GM18511 (cell line): Measurements from ENCODE around the gene GPBAR1.
"Not testable (repeated sequence)": the region's sequence is repeated elsewhere in the genome, so short reads cannot be mapped to it uniquely, and the experiment has no call there.

ENCODE experiments used
- ATAC-seq: cut with Tn5 transposase; IDR thresholded peaks from one replicate; pipeline ENCODE4 v1.9.1; 2021; ENCODE audit warnings: mild to moderate bottlenecking, moderate library complexity; ENCODE audit not compliant: unreplicated experiment

GPBAR1 gene

GRCh38 chr2:218266316-218266979, 5.6 kb downstream of the GPBAR1 start:
- ATAC-seq = no peak

DNA sequence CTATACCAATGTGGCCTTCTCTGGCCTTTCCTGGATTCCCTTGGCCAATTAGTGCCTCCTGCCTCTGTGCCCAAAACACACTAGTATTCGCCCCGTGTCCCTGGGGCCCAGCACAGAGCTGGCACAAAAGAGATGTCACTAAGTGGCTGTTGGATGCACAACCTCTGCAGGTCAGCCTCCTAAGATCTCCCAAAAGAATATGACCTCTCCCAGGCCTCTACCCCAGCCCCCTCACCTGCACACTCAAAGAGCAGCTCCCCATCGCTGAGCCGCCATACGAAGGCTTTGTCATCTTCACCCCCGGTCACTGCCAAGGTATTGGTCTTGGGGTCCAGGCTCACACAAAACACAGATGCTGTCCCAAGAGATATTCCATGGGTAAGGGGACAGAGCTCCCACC, 6.4 kb downstream of the GPBAR1 start:
- ATAC-seq = no peak

DNA sequence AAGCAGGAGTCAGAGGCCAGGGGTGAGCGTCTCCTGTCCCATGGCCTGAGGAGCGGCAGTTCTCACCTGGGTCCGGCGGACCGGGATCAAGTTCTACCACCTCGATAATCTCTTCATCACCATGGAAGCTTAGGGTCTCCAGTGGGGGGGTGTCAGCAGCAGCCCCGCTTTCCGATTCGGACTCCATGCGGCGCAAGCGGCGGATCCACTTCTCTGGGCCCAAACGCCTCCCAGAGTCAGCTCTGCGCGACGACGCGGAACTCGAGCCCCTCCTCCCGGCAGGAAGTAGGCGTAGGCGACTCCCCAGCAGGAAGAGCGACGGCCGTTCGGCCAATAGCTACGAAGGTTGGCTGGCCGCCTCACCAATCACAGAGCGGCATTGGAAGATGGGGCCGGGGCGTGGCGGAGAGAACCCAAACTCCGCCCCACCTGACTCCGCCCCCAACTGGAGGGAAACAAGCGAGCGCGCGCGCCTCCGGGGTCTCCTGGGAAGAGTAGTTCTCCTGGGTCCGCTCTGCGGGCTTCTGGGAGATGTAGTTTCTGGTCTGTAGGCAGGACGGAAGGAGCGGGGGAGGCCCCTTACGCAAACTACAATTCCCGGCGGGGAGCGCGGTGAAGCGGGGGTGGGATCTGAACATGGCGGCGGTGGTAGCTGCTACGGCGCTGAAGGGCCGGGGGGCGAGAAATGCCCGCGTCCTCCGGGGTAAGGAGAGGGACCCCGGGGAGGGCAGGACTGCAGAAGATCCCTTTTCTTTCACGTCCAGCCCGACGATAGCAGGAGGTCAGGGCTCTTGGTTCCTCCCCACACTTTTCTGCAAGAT, 9.3 kb downstream of the GPBAR1 start, which contains the start of the genes AAMP and PNKD:
AAMP (minus strand) TSS at position 238 of the 821 bp plus-strand sequence; CDS start at position 187, 51 bp downstream.
PNKD (plus strand) TSS at position 620 of the 821 bp plus-strand sequence; CDS start at position 637, 17 bp downstream.
- peak; percentile 91 for ATAC-seq

DNA sequence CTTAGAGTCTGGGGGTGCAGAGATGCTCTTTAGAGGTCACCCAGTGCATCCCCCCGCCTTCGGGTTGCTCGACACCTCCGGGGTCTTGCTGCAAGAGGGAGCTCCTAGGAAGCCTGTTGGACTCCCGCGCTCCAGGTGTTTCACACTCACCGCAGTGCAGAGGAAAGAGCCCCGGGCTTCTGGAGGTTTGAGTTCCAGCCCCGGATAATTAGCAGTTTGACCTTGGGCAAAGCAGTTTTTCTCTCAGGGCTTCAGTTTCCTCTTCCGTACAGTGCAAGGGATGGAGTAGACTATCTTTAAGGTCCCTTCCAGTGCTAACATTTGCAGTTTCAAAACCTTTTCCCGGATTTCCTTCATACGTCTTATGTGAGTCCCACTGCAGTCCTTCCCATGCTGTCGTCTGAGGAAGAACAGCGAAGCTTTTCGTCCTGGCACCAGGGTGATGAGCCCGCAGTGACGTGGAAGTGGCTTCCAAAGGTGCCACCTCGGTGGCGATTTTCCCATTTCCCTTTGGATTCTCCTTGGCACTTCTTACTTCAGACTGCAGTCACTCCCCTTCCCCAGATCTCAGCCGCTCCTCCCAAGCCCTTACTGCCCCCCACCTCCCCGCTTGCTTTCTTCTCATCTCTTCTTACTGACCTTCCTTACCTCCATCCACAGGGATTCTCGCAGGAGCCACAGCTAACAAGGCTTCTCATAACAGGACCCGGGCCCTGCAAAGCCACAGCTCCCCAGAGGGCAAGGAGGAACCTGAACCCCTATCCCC, 10.1 kb downstream of the GPBAR1 start:
- ATAC-seq = peak; percentile 1

DNA sequence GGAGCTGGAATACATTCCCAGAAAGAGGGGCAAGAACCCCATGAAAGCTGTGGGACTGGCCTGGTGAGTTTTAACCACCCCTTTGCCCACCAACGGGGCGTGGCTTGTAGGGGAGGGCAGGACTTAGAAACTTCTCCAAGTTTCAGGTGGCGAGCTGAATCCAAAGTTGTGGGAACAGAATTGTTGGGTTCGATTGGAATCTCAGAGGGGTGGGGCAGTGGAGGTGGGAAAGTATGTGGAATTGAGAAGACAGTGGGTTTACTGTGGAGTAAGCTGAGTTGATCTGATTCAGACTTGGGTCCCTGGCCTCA, 10.6 kb downstream of the GPBAR1 start:
- ATAC-seq = no peak

GRCh38 chr2:218271865-218272530, 11.2 kb downstream of the GPBAR1 start:
- ATAC-seq = no peak

- ATAC-seq = peak; percentile 28
Measured at GRCh38 chr2:218272531-218273212, 11.9 kb downstream of the GPBAR1 start.

DNA sequence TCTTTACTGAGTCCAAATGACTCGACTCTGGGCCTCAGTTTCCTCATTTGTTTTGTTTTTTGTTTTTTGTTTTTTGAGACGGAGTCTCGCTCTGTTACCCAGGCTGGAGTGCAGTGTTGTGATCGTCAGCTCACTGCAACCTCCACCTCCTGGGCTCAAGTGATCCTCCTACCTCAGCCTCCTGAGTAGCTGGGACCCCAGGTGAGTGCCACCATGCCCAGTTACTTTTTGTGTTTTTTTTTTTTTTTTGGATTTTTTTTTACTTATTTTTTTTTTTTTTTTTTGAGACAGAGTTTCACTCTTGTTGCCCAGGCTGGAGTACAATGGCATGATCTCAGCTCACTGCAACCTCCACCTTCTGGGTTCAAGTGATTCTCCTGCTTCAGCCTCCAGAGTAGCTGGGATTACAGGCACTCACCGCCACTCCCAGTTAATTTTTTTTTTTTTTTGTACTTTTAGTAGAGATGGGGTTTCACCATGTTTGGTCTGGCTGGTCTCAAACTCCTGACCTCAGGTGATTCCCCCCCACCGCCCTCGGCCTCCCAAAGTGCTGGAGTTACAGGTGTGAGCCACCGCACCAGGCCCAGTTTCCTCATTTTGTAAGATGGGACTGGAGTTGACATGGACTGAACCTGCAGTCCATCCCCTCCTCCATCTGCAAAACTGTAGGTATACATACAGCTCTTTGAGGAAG, 12.5 kb downstream of the GPBAR1 start:
- ATAC-seq = not testable (repeated sequence)

- no peak for ATAC-seq
Measured at GRCh38 chr2:218273908-218274249, 13.1 kb downstream of the GPBAR1 start.

DNA sequence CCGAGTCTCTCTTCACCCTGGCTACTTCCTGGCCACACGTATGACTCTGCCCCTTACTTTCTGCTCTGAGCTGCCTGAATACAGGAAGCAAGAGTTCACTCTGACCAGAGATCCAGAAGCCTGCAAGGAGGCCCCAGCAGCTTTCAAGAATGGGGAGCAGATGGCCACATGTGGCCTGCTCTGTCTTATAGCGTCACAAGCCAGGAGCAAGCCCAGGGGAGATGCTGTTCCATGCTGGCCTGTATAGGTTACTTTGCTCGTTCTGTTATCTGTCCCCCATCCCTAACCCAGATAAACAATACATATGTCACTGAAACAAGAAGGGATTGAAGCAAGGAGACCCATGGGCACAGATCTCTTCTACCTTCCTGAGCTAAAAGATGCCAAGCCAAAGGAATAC, 13.8 kb downstream of the GPBAR1 start:
- ATAC-seq = no peak

- ATAC-seq = no peak
Measured at GRCh38 chr2:218275371-218276072, 14.7 kb downstream of the GPBAR1 start.

GRCh38 chr2:218276986-218277755, 16.4 kb downstream of the GPBAR1 start:
- ATAC-seq = no peak

- ATAC-seq = no peak
Measured at GRCh38 chr2:218277921-218278320, 17.1 kb downstream of the GPBAR1 start.

DNA sequence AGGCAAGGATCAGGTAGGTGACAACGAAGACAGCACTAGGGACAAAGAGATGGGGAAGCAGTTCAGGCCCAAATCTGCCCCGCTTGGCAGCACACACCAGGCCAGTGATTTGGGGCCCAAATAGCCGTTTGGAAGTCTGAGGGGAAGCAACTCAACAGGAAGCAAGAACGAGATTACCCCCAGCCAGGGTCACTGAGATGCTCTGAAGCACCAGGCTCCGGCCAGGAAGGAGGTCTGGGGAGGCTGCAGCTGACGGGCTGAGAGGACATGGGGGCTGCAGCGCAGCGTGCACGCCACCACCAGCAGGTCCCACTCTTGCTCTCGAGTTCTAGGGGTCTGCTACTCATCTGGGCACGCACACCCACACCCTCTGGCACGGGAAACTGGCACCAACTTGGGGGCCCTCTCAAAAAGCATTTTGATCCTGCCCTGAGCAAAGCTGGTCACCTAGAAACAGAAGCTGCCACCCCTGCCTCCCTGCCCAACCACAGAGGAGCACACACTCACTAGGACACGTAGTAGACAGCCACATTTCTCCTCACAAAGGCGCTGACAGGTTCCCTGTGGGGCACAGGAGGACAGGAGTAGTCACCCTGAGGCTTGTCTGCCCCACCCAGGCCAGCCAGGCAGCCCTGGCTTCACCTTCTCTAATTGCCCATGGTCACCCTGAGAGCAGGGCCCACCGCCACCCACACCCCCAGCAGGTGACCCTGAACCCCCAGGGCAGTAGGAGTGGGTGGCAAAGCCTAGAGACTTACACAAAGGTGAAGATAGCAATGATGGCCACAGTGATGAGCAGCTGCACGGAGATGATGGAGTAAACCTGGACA, 17.9 kb downstream of the GPBAR1 start:
- ATAC-seq = no peak

- no peak for ATAC-seq
Measured at GRCh38 chr2:218280260-218280870, 19.6 kb downstream of the GPBAR1 start.

- no peak for ATAC-seq
Measured at GRCh38 chr2:218281449-218281848, 20.6 kb downstream of the GPBAR1 start.
